ENCODE data around the gene SLC29A4.

GRCh38 chr7:5243261-5243660 lies 39.5 kb upstream of the SLC29A4 start:
- TF ChIP-seq CTCF (conservative IDR thresholded peaks at IDR 0.05 in 1 of 2, IDR thresholded peaks at IDR 0.05 in 1 of 2; ENCODE audit: extremely low read depth in 1 of 2, insufficient read depth in 1 of 2, low read depth in 1 of 2, low read length in 2 of 2), result no peak
- TF ChIP-seq EZH2 (IDR thresholded peaks at IDR 0.05; ENCODE audit: borderline replicate concordance, low read length), result no peak
